Measurements from ENCODE around the gene CYP2W1. TPM values are rescaled to one million over a fixed set of nuclear protein-coding genes. Genes with fewer than 3 reads are reported as not detected.

Gene CYP2W1
- total RNA-seq, 2 donors from 2014 or later = 3.1 to 4.0 TPM

- Histone ChIP-seq H3K4me1 (replicated peaks) (peaks cover 6% of the 10 kb centered on the region), H3K27ac (no peak overlapping the region), H3K4me3 (no peak overlapping the region), H3K36me3 (no peaks in the 10 kb centered on the region), H3K9me3 (no peaks in the 10 kb centered on the region), H3K27me3 (replicated peaks; ENCODE audit: insufficient read depth) (no peaks in the 10 kb centered on the region)
- TF ChIP-seq CTCF (IDR thresholded peaks at IDR 0.05) (no peak), POLR2A (IDR thresholded peaks at IDR 0.05) (no peak), POLR2AphosphoS5 (IDR thresholded peaks at IDR 0.05) (no peak)
- intact Hi-C loops (cut with DNase I) = no loop called here
- DNase-seq (ENCODE audit: low spot score) = no peak
- WGBS = 76% methylated on average over 15 of the region's 15 CpGs
Measured at GRCh38 chr7:1024331-1024841, 41.4 kb downstream of the CYP2W1 start.

GRCh38 chr7:1024876-1025742 is 42.1 kb downstream of the CYP2W1 start:
- intact Hi-C loops (cut with DNase I) = no loop called here
- 93% methylated on average over 23 of the region's 25 CpGs for WGBS

DNA sequence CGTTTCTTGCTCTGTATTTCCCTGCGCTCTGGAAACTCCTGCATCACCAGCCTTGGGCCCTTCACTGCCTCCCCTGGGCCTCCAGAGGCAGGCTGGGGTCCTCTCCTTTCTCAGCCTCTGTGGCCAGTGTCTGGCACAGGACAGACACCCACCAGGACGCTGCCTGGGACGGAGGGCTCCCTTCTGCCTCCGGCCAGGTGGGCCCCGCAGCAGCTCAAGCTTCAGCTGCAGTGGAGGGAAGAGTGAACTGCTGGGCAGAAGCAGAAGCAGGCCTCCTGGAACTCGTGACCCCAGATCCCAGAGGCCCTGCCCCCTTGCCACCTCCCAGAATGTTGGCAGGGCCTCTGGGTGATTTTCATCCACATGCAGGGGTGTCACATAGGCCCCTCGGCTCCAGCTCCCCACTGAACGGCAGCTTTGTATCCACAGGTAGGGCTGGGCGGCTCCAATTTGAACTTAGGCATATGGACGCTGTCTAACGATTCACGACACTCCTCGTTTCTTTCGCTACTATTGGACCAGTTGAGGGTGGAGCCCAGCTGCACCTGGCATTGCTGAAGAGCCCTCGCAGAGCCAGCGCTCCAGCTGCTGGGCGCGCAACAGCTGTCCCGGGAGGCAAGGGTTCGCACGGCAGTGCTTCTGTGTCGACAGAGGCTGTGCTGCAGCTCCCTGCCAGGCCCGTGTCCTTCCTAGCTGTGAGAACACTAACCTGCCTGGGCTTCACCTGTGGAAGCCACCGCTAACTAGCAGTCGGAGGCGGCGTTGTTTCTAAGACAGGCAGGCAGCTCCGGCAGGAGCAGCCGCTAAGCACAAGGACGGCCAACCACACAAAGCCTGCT is 43.0 kb downstream of the CYP2W1 start:
- Histone ChIP-seq H3K4me3 (no peak overlapping the region), H3K9me3 (no peaks in the 10 kb centered on the region), H3K27me3 (replicated peaks; ENCODE audit: insufficient read depth) (no peaks in the 10 kb centered on the region), H3K27ac (no peak overlapping the region), H3K4me1 (replicated peaks) (peaks cover 7% of the 10 kb centered on the region), H3K36me3 (no peaks in the 10 kb centered on the region)
- intact Hi-C loops (cut with DNase I) = no loop called here
- no peak for DNase-seq (ENCODE audit: low spot score)
- TF ChIP-seq POLR2AphosphoS5 (IDR thresholded peaks at IDR 0.05) = no peak
- TF ChIP-seq CTCF (IDR thresholded peaks at IDR 0.05) = no peak
- TF ChIP-seq POLR2A (IDR thresholded peaks at IDR 0.05) = no peak
- WGBS = 93% methylated on average over 31 of the region's 31 CpGs

More at GRCh38 chr7:1024876-1025742, 42.1 kb downstream of the CYP2W1 start:
- H3K9me3 ChIP-seq = no peaks in the 10 kb centered on the region
- no peak overlapping the region for H3K27ac ChIP-seq
- no peaks in the 10 kb centered on the region for H3K27me3 ChIP-seq (replicated peaks; ENCODE audit: insufficient read depth)
- TF ChIP-seq POLR2AphosphoS5 (IDR thresholded peaks at IDR 0.05) = no peak
- TF ChIP-seq POLR2A (IDR thresholded peaks at IDR 0.05) = no peak
- TF ChIP-seq CTCF (IDR thresholded peaks at IDR 0.05) = no peak
- DNase-seq (ENCODE audit: low spot score) = no peak
- no peaks in the 10 kb centered on the region for H3K36me3 ChIP-seq
- peaks cover 7% of the 10 kb centered on the region for H3K4me1 ChIP-seq (replicated peaks)
- H3K4me3 ChIP-seq = no peak overlapping the region

GRCh38 chr7:1026721-1027161 is 43.8 kb downstream of the CYP2W1 start:
- DNase-seq (ENCODE audit: low spot score) = no peak
- intact Hi-C loops (cut with DNase I) = no loop called here
- no peak overlapping the region for H3K4me3 ChIP-seq
- H3K9me3 ChIP-seq = no peaks in the 10 kb centered on the region
- WGBS = 89% methylated on average over 20 of the region's 20 CpGs
- no peaks in the 10 kb centered on the region for H3K27me3 ChIP-seq (replicated peaks; ENCODE audit: insufficient read depth)
- TF ChIP-seq CTCF (IDR thresholded peaks at IDR 0.05) (no peak), POLR2A (IDR thresholded peaks at IDR 0.05) (no peak), POLR2AphosphoS5 (IDR thresholded peaks at IDR 0.05) (no peak)
- peaks cover 7% of the 10 kb centered on the region for H3K4me1 ChIP-seq (replicated peaks)
- H3K36me3 ChIP-seq = no peaks in the 10 kb centered on the region
- no peak overlapping the region for H3K27ac ChIP-seq

Measured in prostate gland (tissue), 2 donors.